OCI-LY7 (cell line): Measurements from ENCODE around the gene ANKMY1. TPM values are rescaled to one million over a fixed set of nuclear protein-coding genes. Genes with fewer than 3 reads are reported as not detected.

ENCODE experiments used
- BruUV-seq: library from RNA; stranded (reverse); fragments of 400-500 nt; replicated peaks from 2 replicates; lab custom pipeline; 2021; lab: Mats Ljungman, UMichigan
- CTCF ChIA-PET: fragments of 300-600 bp; sonication (Branson Sonifier 250); formaldehyde crosslinking; loops from one replicate; lab custom pipeline; 2022; ENCODE audit warnings: antibody characterized with exemption; ENCODE audit not compliant: unreplicated experiment; lab: Charles Lee
- POLR2A ChIA-PET: fragments of 300-600 bp; sonication (Branson Sonifier 250); formaldehyde crosslinking; loops from one replicate; lab custom pipeline; 2022; ENCODE audit warnings: antibody characterized with exemption; lab: Charles Lee
- DNase-seq: peaks from one replicate; pipeline ENCODE4 v3.0.0-alpha.2; 2015; ENCODE audit warnings: low spot score
- H2AFZ ChIP-seq: fragments of 200-600 bp; sonication (generic), shearing (Covaris generic); 2 replicates; pipeline ENCODE4 v1.6.1; 2014; ENCODE audit warnings: mild to moderate bottlenecking, antibody characterized with exemption, low read length, moderate library complexity
- H3K27ac ChIP-seq: fragments of 200-600 bp; sonication (generic); 2 replicates; pipeline ENCODE4 v1.5.1; 2014; ENCODE audit warnings: mixed run types, low read depth, mild to moderate bottlenecking, moderate library complexity, low read length, inconsistent platforms; ENCODE audit not compliant: poor library complexity, severe bottlenecking
- H3K36me3 ChIP-seq: fragments of 200-600 bp; sonication (generic); 2 replicates; pipeline ENCODE4 v1.6.1; 2014; ENCODE audit warnings: mild to moderate bottlenecking, antibody characterized with exemption, low read length, moderate library complexity, mixed read lengths; ENCODE audit not compliant: insufficient read depth
- H3K4me1 ChIP-seq: fragments of 200-600 bp; sonication (generic); 2 replicates; pipeline ENCODE4 v1.5.1; 2014; ENCODE audit warnings: mild to moderate bottlenecking, low read length; ENCODE audit not compliant: insufficient read depth, poor library complexity, severe bottlenecking
- H3K4me2 ChIP-seq: fragments of 200-600 bp; sonication (generic); 2 replicates; pipeline ENCODE4 v1.6.1; 2014; ENCODE audit warnings: mild to moderate bottlenecking, low read length
- H3K4me3 ChIP-seq: fragments of 200-600 bp; sonication (generic); 2 replicates; pipeline ENCODE4 v1.5.1; 2014; ENCODE audit warnings: mild to moderate bottlenecking, low read depth, low read length; ENCODE audit not compliant: poor library complexity, severe bottlenecking
- H3K79me2 ChIP-seq: fragments of 200-600 bp; sonication (generic); 2 replicates; pipeline ENCODE4 v1.6.1; 2016; ENCODE audit warnings: low read depth, mild to moderate bottlenecking, low read length, moderate library complexity, mixed read lengths; ENCODE audit not compliant: insufficient read depth
- H3K9me2 ChIP-seq: fragments of 200-600 bp; sonication (generic); 2 replicates; pipeline ENCODE4 v1.6.1; 2016; ENCODE audit warnings: mild to moderate bottlenecking, low read length, mixed read lengths; ENCODE audit not compliant: insufficient read depth
- H3K9me3 ChIP-seq: fragments of 200-600 bp; sonication (generic); 2 replicates; pipeline ENCODE4 v1.6.1; 2014; ENCODE audit warnings: mild to moderate bottlenecking, mixed run types, low read length, mixed read lengths
- H4K20me1 ChIP-seq: fragments of 200-600 bp; sonication (generic); 2 replicates; pipeline ENCODE4 v1.6.1; 2014; ENCODE audit warnings: mild to moderate bottlenecking, antibody characterized with exemption, low read length, moderate library complexity, mixed read lengths; ENCODE audit not compliant: insufficient read depth
- CTCF ChIP-seq: fragments of 200-600 bp; sonication (generic); conservative IDR thresholded peaks from 2 replicates; pipeline ENCODE4 v1.5.1; 2014; ENCODE audit warnings: mild to moderate bottlenecking, antibody characterized with exemption, low read length, moderate library complexity, mixed read lengths
- EZH2phosphoT487 ChIP-seq: fragments of 200-600 bp; sonication (generic); IDR thresholded peaks from 2 replicates; pipeline ENCODE4 v1.6.1; 2018; ENCODE audit warnings: low read depth, borderline replicate concordance, mild to moderate bottlenecking, mixed run types, antibody characterized with exemption, low read length, moderate library complexity, mixed read lengths
- intact Hi-C: fragments of 100-400 bp; cut with micrococcal nuclease; formaldehyde crosslinking; loops from one replicate; pipeline ENCODE4 v1.10.0; 2022; ENCODE audit not compliant: unreplicated experiment
- total RNA-seq, 2 experiments: library from RNA; depleted of rRNA in 1 of 2; stranded (reverse); fragments of >200 nt in 1 of 2; shearing (Covaris generic) in 1 of 2; gene quantifications; 2 replicates each; pipeline ENCODE4 v1.2.3, GENCODE V29; 2014 to 2022

The ANKMY1 gene
- total RNA-seq, 2 experiments from 2014 or later: 30.6 to 65.9 TPM

DNA sequence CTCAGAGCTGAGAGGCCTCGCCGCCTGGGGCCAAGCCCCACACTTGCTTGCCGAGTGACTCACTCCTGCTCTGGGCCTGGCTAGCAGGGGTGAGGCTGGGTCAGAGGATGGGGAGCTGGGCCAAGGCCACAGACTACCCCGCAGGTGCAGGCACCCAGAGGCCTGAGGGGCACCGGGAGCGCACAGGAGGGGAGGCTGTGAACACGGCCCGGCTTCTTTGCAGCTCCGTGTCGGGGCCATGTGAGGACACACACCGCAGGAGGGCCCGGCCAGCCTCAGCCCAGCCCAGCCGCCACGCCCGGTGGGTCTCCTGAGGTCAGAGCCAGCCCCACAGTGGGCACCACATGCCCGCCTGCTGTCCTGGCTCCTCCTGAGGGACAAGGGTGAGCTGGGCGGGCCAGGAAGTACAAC is 113.9 kb downstream of the ANKMY1 start:
- TF ChIP-seq EZH2phosphoT487: no peak
- no peak for TF ChIP-seq CTCF
- Histone ChIP-seq H3K4me3 (no peak overlapping the region), H3K79me2 (no peaks in the 10 kb centered on the region), H3K27ac (no peak overlapping the region), H4K20me1 (no peaks in the 10 kb centered on the region), H3K4me1 (no peaks in the 10 kb centered on the region), H3K9me3 (no peaks in the 10 kb centered on the region), H3K36me3 (no peaks in the 10 kb centered on the region), H3K9me2 (no peaks in the 10 kb centered on the region), H3K4me2 (no peak overlapping the region), H2AFZ (no peak overlapping the region)
- POLR2A ChIA-PET: no interaction called here
- CTCF ChIA-PET: no interaction called here
- intact Hi-C loops: no loop called here
- no peak for DNase-seq
- no TSS peak for BruUV-seq

DNA sequence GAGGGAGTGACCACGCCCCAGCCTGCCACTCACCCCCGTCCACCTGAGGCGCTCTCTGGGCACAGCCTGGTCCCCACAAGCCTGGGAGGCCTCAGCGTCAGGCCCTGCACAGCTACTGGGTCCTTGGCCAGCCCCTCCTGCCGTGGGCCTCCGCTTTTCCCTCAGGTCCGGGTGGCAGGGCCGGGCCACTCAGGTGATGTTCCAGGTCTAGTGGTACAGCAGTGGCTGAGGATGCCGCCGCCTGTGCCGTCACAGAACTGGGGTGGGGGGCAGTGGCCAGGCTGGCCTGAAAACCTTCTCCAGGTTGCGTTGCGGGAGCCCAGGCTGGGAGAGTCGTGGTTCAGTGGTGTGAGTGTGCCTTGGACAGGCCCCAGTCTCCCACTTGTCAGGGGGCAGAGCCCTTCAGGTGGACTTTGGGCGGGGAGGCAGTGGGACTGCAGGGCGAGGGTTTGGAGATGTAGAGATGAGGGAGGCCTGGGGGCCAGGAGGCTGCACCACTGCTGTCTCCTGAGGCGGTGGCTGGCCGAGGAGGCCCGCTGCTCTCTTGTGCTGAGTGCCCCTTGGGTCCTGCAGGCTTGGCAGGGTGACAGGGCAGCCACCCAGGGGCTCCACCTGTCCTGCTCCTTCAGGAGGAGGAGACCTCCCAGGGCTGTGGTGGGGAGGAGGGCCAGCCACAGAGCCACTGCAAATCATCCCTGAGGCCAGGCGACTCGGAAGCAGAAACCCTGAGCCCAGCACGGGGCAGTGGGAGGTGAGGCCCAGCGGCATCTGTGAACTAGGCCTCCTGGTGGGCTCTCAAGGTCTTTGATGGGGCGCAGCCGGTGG is 114.7 kb downstream of the ANKMY1 start:
- TF ChIP-seq EZH2phosphoT487 (no peak), CTCF (no peak)
- H3K36me3 ChIP-seq: no peaks in the 10 kb centered on the region
- no peaks in the 10 kb centered on the region for H3K9me3 ChIP-seq
- no peak overlapping the region for H3K4me3 ChIP-seq
- CTCF ChIA-PET: no interaction called here
- no peak overlapping the region for H3K27ac ChIP-seq
- no peak overlapping the region for H3K4me2 ChIP-seq
- no peak for DNase-seq
- H3K4me1 ChIP-seq: no peaks in the 10 kb centered on the region
- H2AFZ ChIP-seq: no peak overlapping the region
- intact Hi-C loops: no loop called here
- H3K9me2 ChIP-seq: no peaks in the 10 kb centered on the region
- H3K79me2 ChIP-seq: no peaks in the 10 kb centered on the region
- POLR2A ChIA-PET: no interaction called here
- no TSS peak for BruUV-seq
- peaks cover 1% of the 10 kb centered on the region; the same call in 1 of the 2 replicates for H4K20me1 ChIP-seq

DNA sequence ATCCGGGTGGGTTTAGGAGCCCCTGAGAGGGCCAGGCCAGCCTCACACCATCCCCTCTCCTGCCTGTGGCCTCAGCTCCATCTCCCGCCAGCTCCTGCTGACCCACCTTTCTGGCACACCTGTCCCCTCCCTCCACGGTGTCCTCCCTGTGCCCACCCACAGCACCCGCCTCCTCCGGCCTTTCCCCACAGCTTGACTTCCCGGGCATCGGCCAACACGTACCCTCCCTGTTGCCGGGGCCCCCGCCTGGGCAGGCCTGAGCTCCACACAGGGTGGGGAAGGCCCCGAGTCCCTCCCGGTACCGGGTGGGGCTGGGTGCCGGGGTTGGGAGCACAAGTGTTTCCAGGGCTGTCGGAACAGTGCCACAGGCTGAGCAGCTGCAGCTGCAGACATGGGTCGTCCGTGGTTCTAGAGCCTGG is 115.8 kb downstream of the ANKMY1 start:
- ChIA-PET POLR2A (no interaction called here), CTCF (no interaction called here)
- Histone ChIP-seq H3K9me3 (no peaks in the 10 kb centered on the region), H2AFZ (no peak overlapping the region), H4K20me1 (peaks cover 3% of the 10 kb centered on the region; the same call in 1 of the 2 replicates), H3K27ac (no peak overlapping the region), H3K4me2 (no peak overlapping the region), H3K4me1 (no peaks in the 10 kb centered on the region), H3K9me2 (no peaks in the 10 kb centered on the region), H3K4me3 (no peak overlapping the region), H3K79me2 (no peaks in the 10 kb centered on the region), H3K36me3 (no peaks in the 10 kb centered on the region)
- intact Hi-C loops: no loop called here
- no TSS peak for BruUV-seq
- no peak for TF ChIP-seq EZH2phosphoT487
- no peak for DNase-seq
